Measurements from ENCODE around the gene NANOS3.
"Not testable (repeated sequence)": the region's sequence is repeated elsewhere in the genome, so short reads cannot be mapped to it uniquely, and the experiment has no call there.

Gene NANOS3

GRCh38 chr19:13843104-13843921, 33.6 kb upstream of the NANOS3 start:
- peak in 1 of 2 experiments; percentile 52 for DNase-seq

GRCh38 chr19:13844130-13844631, 32.8 kb upstream of the NANOS3 start:
- DNase-seq = no peak

- peak; percentile 91 for DNase-seq
Measured at GRCh38 chr19:13846557-13847406, 30.2 kb upstream of the NANOS3 start.

- DNase-seq = peak; percentile 71 to 79
Measured at GRCh38 chr19:13847407-13848339, 29.3 kb upstream of the NANOS3 start.

- DNase-seq = no peak
Measured at GRCh38 chr19:13848340-13848677, 28.6 kb upstream of the NANOS3 start.

- DNase-seq = no peak
Measured at GRCh38 chr19:13848798-13849676, 27.9 kb upstream of the NANOS3 start.

- DNase-seq = peak; percentile 58 to 89
Measured at GRCh38 chr19:13849991-13850909, 26.7 kb upstream of the NANOS3 start.

- peak in 1 of 2 experiments; percentile 47 for DNase-seq
Measured at GRCh38 chr19:13850910-13851733, 25.8 kb upstream of the NANOS3 start.

- DNase-seq = not testable (repeated sequence)
Measured at GRCh38 chr19:13851734-13852114, 25.2 kb upstream of the NANOS3 start.

- DNase-seq = not testable (repeated sequence)
Measured at GRCh38 chr19:13852171-13852707, 24.7 kb upstream of the NANOS3 start.

GRCh38 chr19:13856497-13856896, 20.4 kb upstream of the NANOS3 start:
- no peak for DNase-seq

GRCh38 chr19:13859361-13859880, 17.5 kb upstream of the NANOS3 start:
- peak in 1 of 2 experiments; percentile 36 for DNase-seq

GRCh38 chr19:13860679-13861391, 16.1 kb upstream of the NANOS3 start:
- no peak for DNase-seq

- DNase-seq = no peak
Measured at GRCh38 chr19:13861392-13861713, 15.6 kb upstream of the NANOS3 start.

GRCh38 chr19:13861714-13862531, 15.0 kb upstream of the NANOS3 start:
- DNase-seq = peak; percentile 81 to 89

GRCh38 chr19:13864046-13864666, 12.8 kb upstream of the NANOS3 start:
- no peak for DNase-seq
